ENCODE data around the gene WDR27. TPM values are rescaled to one million over a fixed set of nuclear protein-coding genes. Genes with fewer than 3 reads are reported as not detected.
"Not testable (repeated sequence)": the region's sequence is repeated elsewhere in the genome, so short reads cannot be mapped to it uniquely, and the experiment has no call there.

Gene WDR27
- polyA plus RNA-seq, 3 donors from 2014 or later: 1.7 to 5.1 (median 4.0) TPM

GRCh38 chr6:169723200-169723909 lies 21.5 kb upstream of the WDR27 start:
- peak overlapping the region; percentile 76 to 96 (median 92) for H3K27ac Mint-ChIP-seq

DNA sequence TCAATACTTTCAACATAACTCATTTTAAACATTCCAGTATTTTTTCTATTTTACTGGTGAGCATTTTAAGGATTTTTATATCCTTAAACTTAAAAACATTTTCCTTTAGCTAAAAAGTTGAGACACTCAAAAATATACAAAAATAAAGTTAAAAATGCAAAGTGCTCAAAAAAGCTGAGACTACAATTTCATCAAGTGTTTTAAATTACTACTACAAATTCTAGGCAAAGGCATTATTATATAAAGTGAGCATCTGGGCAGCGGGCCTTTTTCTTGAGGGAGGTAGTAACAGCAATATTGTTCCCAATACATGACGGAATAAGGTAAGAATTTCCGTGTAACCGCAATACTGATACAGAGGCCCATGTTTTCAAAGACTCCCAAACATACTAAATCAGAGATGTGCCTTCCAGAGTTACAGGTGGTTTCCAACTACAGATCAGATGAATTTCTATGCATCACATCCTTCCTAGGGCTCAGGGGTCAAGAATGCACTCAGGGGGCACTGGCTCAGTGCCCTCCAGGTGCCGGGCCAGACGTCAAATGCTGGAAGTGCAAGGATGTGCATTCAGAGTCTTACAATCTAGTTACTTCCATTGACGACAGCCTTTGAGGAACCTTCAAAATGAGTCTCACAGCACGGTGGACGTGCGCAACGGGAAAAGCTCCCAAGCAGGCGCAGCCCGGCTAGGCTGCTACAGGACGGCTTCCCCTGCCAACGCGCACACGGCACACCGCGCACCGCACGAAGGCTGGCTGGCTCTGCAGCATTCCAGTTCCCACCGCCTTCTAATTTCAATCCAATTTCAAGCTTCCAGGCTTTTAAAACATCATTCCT lies 20.8 kb upstream of the WDR27 start:
- H3K4me3 Mint-ChIP-seq: peak overlapping the region; percentile 89 to 94 (median 91)
- peaks cover 0 to 9% (median 2%) of the 10 kb centered on the region in 3 donors for H3K27me3 Mint-ChIP-seq (ENCODE audit: low read depth in 3 of 3)
- H3K4me1 Mint-ChIP-seq: peaks cover 19 to 28% of the 10 kb centered on the region in 2 donors
- no peaks in the 10 kb centered on the region for H3K9me3 Mint-ChIP-seq
- peak overlapping the region; percentile 76 to 96 (median 92) for H3K27ac Mint-ChIP-seq
- DNase-seq: peak in 1 of 3 donors; percentile 25
- H3K36me3 Mint-ChIP-seq: no peaks in the 10 kb centered on the region

More at GRCh38 chr6:169723200-169723909, 21.5 kb upstream of the WDR27 start:
- Mint-ChIP-seq H3K9me3 (no peaks in the 10 kb centered on the region), H3K27me3 (ENCODE audit: low read depth in 3 of 3) (peaks cover 0 to 9% (median 2%) of the 10 kb centered on the region in 3 donors), H3K4me3 (peak overlapping the region; percentile 89 to 94 (median 91)), H3K4me1 (peaks cover 19 to 28% of the 10 kb centered on the region in 2 donors), H3K36me3 (no peaks in the 10 kb centered on the region)
- peak; percentile 66 to 70 (median 67) for DNase-seq

DNA sequence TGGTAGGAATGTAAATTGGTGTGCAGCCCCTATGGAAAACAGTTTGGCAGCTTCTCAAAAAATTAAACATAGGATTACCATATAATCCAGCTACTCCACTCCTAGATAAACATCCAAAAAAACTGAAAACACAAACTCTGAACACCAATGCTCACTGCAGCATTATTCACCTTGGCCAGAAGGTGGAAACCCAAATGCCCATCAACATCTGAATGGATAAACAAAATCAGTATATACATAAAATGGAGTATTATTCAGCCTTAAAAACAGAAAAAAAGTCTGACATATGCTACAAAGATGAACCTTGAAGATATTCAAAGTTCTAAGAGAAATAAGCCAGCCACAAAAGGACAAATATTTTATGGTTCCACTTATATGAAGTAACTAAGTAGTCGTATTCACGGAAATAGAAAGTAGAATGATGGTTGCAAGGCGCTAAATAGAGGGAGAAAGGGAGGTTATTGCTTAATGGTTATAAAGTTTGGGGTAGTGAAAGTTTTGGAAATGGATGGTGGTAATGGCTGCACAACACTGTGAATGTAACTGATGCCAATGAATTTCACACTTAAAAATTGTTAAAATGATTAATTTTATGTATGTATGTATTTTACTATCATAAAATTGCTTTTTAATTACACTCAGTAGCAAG lies 18.5 kb upstream of the WDR27 start:
- H3K4me3 Mint-ChIP-seq: no peak overlapping the region
- H3K36me3 Mint-ChIP-seq: peaks cover 11 to 15% (median 13%) of the 10 kb centered on the region in 3 donors
- peak overlapping the region in 1 of 6 donors; percentile 64 for H3K27ac Mint-ChIP-seq
- H3K27me3 Mint-ChIP-seq (ENCODE audit: low read depth in 3 of 3): peaks cover 0 to 7% (median 2%) of the 10 kb centered on the region in 3 donors
- H3K4me1 Mint-ChIP-seq: peaks cover 19 to 23% of the 10 kb centered on the region in 2 donors
- H3K9me3 Mint-ChIP-seq: no peaks in the 10 kb centered on the region
- DNase-seq: no peak

DNA sequence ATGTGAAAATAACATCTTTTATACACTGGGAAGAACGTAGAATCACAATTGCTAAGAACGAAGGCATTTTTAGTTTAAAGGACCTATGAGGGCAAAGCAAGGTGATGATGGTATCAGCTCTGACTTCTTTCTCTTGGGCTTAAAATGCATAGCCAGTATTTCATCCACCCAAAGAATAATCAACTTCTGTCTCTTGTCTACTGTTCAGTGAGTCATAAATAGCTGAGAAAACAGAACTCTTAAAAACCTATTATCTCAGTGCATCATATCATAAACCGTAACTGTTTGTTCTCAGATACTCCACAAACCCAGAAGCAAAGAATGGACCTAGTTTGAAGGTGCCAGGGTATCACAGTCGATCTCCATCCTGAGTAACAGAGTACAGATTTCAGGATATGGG lies 17.3 kb upstream of the WDR27 start:
- no peak for DNase-seq
- Mint-ChIP-seq H3K9me3 (no peaks in the 10 kb centered on the region), H3K27ac (no peak overlapping the region), H3K36me3 (peaks cover 20 to 24% (median 23%) of the 10 kb centered on the region in 3 donors), H3K4me3 (no peak overlapping the region), H3K27me3 (ENCODE audit: low read depth in 3 of 3) (peaks cover 0 to 3% (median 2%) of the 10 kb centered on the region in 3 donors), H3K4me1 (peaks cover 15 to 18% of the 10 kb centered on the region in 2 donors)

- Mint-ChIP-seq H3K4me1 (no peaks in the 10 kb centered on the region), H3K27ac (no peak overlapping the region), H3K4me3 (no peak overlapping the region), H3K36me3 (peaks cover 24 to 46% (median 33%) of the 10 kb centered on the region in 3 donors), H3K27me3 (ENCODE audit: low read depth in 3 of 3) (no peaks in the 10 kb centered on the region), H3K9me3 (no peaks in the 10 kb centered on the region)
- DNase-seq: no peak
These were observed 12.8 kb upstream of the WDR27 start for GRCh38 chr6:169714595-169714994.

DNA sequence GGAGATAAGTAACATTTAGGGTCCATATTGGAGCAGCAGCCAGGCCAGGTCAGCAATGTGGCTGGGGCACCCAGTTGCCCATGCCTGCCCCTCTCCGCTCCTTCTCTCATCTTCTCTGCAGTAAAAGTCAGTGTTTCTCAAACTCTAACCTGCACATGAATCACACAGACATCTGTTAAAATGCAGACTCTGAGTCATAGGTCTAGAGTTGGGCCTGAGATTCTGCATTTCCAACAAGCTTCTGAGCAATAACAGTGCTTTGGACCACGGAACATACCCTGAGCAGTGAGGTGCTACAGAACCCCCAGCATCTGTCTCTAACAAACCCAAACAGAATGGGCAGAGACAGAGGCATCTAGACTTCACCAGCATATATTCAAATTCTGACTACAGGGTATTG lies 12.3 kb upstream of the WDR27 start:
- H3K36me3 Mint-ChIP-seq: peaks cover 24 to 46% (median 33%) of the 10 kb centered on the region in 3 donors
- no peaks in the 10 kb centered on the region for H3K27me3 Mint-ChIP-seq (ENCODE audit: low read depth in 3 of 3)
- DNase-seq: no peak
- no peak overlapping the region for H3K4me3 Mint-ChIP-seq
- H3K9me3 Mint-ChIP-seq: no peaks in the 10 kb centered on the region
- H3K4me1 Mint-ChIP-seq: no peaks in the 10 kb centered on the region
- no peak overlapping the region for H3K27ac Mint-ChIP-seq

DNA sequence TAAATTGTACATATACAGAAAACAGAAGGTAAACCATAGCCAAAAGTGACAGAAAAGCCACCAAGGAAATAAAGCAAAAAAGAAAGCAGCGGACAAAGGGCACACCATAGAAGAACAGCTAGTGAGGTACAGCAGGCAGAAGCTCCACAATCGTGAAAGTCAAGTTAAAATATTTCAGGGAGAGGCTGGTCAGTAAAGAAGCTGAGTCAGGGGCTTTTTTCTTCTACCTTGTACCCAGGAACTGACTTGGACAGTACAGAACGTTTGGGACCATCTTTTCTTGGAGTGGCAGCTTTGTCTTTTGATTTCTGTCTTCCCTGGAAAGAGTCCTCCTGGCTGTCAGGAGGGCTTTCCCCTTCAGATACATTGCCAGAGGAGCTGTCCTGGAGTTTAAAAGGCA lies 8.2 kb upstream of the WDR27 start:
- peaks cover 12 to 15% of the 10 kb centered on the region in 2 donors for H3K4me1 Mint-ChIP-seq
- peaks cover 12 to 31% (median 14%) of the 10 kb centered on the region in 3 donors for H3K36me3 Mint-ChIP-seq
- no peaks in the 10 kb centered on the region for H3K9me3 Mint-ChIP-seq
- no peak overlapping the region for H3K4me3 Mint-ChIP-seq
- H3K27me3 Mint-ChIP-seq (ENCODE audit: low read depth in 3 of 3): peaks cover 0 to 1% (median 0%) of the 10 kb centered on the region in 3 donors
- DNase-seq: no peak
- H3K27ac Mint-ChIP-seq: peak overlapping the region in 1 of 6 donors; percentile 65

DNA sequence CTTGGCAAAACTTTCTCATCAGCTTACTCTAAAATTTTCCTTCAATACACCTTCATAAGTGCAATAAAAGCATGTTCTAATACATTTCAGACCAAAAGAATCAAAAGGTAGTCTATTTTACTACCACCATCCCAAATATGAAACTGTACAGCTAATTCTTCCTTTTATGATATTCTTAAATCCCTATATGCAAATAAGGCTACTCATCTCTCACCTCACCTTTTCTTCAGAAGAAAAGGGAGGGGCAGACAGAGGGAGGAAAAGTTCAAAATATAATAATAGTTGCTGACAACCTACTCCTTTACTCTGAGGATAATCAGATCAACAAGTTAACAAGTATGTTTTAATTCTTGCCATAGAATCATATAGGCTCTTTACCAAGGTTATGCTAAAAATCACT lies 7.5 kb upstream of the WDR27 start:
- no peaks in the 10 kb centered on the region for H3K9me3 Mint-ChIP-seq
- no peak for DNase-seq
- H3K4me3 Mint-ChIP-seq: no peak overlapping the region
- peaks cover 0 to 1% (median 0%) of the 10 kb centered on the region in 3 donors for H3K27me3 Mint-ChIP-seq (ENCODE audit: low read depth in 3 of 3)
- no peak overlapping the region for H3K27ac Mint-ChIP-seq
- peaks cover 6 to 28% (median 12%) of the 10 kb centered on the region in 3 donors for H3K36me3 Mint-ChIP-seq
- peaks cover 16 to 22% of the 10 kb centered on the region in 2 donors for H3K4me1 Mint-ChIP-seq

- Mint-ChIP-seq H3K27me3 (ENCODE audit: low read depth in 3 of 3) (peaks cover 0 to 5% (median 0%) of the 10 kb centered on the region in 3 donors), H3K27ac (no peak overlapping the region), H3K9me3 (no peaks in the 10 kb centered on the region), H3K4me3 (no peak overlapping the region), H3K4me1 (peaks cover 29 to 38% of the 10 kb centered on the region in 2 donors), H3K36me3 (peaks cover 4 to 22% (median 9%) of the 10 kb centered on the region in 3 donors)
- no peak for DNase-seq
These were observed 5.9 kb upstream of the WDR27 start for GRCh38 chr6:169707772-169708171.

GRCh38 chr6:169702840-169703246 lies 1.0 kb upstream of the WDR27 start:
- H3K27me3 Mint-ChIP-seq (ENCODE audit: low read depth in 3 of 3): peaks cover 0 to 6% (median 2%) of the 10 kb centered on the region in 3 donors
- H3K27ac Mint-ChIP-seq: peak overlapping the region; percentile 83 to 95 (median 93)
- H3K4me1 Mint-ChIP-seq: peaks cover 42 to 57% of the 10 kb centered on the region in 2 donors
- H3K4me3 Mint-ChIP-seq: peak overlapping the region; percentile 84 to 93 (median 88)
- no peak for DNase-seq
- H3K36me3 Mint-ChIP-seq: peaks cover 0 to 4% (median 0%) of the 10 kb centered on the region in 3 donors
- H3K9me3 Mint-ChIP-seq: peaks cover 0 to 3% (median 0%) of the 10 kb centered on the region in 6 donors

- Mint-ChIP-seq H3K36me3 (peaks cover 0 to 4% (median 0%) of the 10 kb centered on the region in 3 donors), H3K4me1 (peaks cover 42 to 60% of the 10 kb centered on the region in 2 donors), H3K4me3 (peak overlapping the region; percentile 90 to 93 (median 91)), H3K27ac (peak overlapping the region; percentile 87 to 93 (median 90)), H3K9me3 (peaks cover 0 to 3% (median 0%) of the 10 kb centered on the region in 6 donors), H3K27me3 (ENCODE audit: low read depth in 3 of 3) (peaks cover 0 to 6% (median 2%) of the 10 kb centered on the region in 3 donors)
- DNase-seq: peak in 1 of 3 donors; percentile 14
These were observed 397 bp downstream of the WDR27 start for GRCh38 chr6:169701311-169701953.

DNA sequence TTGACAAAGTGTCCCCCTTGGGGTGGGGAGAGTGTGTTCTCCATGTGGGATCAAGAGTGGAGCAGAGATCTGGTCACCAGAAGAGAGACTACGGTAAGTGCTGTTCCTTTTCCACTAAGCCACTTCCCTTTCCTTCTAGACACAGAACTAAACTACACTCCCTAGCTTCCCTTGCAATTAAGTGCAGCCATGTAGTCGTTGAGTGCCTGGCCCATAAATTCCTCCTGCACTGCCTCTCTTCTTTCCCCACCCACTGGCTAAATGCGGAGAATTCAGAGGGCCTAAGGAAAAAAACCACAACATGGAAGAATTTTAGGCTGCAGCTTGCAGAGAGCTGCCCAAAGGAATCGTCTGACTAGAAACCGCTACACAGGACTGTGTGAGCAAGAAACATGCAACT lies 1.5 kb downstream of the WDR27 start:
- Mint-ChIP-seq H3K4me3 (peak overlapping the region in 2 of 5 donors; percentile 19 to 50), H3K4me1 (peaks cover 35 to 49% of the 10 kb centered on the region in 2 donors), H3K9me3 (peaks cover 0 to 3% (median under 1%) of the 10 kb centered on the region in 6 donors), H3K36me3 (peaks cover 0 to 4% (median 4%) of the 10 kb centered on the region in 3 donors), H3K27me3 (ENCODE audit: low read depth in 3 of 3) (peaks cover 0 to 6% (median 2%) of the 10 kb centered on the region in 3 donors), H3K27ac (peak overlapping the region in 1 of 6 donors; percentile 17)
- no peak for DNase-seq

- H3K27ac Mint-ChIP-seq; H3K27me3 Mint-ChIP-seq (ENCODE audit: low read depth in 3 of 3); H3K9me3 Mint-ChIP-seq; DNase-seq; H3K4me3 Mint-ChIP-seq: not testable (repeated sequence)
- Mint-ChIP-seq H3K4me1 (peaks cover 12 to 22% of the 10 kb centered on the region in 2 donors), H3K36me3 (peaks cover 0 to 10% (median 4%) of the 10 kb centered on the region in 3 donors)
These were observed 4.7 kb downstream of the WDR27 start for GRCh38 chr6:169697115-169697514.

Measured in immature natural killer cell (primary cell).